Superior temporal gyrus (tissue), 1 donor: ENCODE data around the gene INSIG2.
"Not testable (repeated sequence)": the region's sequence is repeated elsewhere in the genome, so short reads cannot be mapped to it uniquely, and the experiment has no call there.

Experiments
- DNase-seq: peaks from one replicate; pipeline ENCODE4 v3.0.0-alpha.2; 2016; ENCODE audit errors: extremely low spot score

INSIG2 gene

GRCh38 chr2:118059919-118060478 is 28.3 kb upstream of the INSIG2 start:
- DNase-seq: no peak

DNA sequence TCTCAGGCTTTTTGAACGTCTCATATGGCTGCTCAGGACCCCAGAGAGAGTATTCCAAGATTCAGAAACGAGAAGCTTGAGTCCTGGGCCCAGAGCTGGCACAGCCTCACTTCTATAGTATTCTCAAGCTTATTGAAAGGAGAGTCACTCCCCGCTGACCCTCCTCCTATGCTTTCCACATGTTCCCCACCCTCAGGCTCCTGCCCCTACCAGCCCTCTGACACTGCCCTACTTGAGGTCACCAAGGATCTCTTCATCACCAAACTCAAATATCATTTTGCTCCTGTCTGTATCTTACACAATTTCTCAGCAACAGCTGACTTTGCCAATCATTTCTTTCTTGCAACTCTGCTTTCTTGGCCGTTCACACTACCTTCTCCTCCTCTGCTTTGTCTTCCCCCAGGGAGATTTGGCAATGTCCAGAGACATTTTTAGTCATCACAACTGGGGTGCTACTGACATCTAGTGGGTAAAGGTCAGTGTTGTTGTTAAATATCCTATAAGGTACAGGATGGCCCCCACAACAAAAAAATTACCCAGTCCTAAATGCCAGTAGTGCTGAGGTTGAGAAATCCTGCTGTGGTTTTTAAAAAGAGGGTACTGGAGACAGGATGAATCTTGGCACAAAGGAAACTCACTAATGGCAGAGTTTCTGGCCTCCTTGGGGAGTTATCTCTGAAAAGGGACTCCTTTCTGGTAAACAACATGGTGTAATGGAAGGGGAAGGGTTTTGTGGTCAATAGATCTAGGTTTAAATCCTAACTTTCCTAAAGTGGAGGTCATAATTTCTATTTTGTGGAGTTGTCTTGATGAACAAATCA is 26.9 kb upstream of the INSIG2 start:
- peak; percentile 33 for DNase-seq

- DNase-seq: no peak
Measured at GRCh38 chr2:118062048-118062447, 26.2 kb upstream of the INSIG2 start.

DNA sequence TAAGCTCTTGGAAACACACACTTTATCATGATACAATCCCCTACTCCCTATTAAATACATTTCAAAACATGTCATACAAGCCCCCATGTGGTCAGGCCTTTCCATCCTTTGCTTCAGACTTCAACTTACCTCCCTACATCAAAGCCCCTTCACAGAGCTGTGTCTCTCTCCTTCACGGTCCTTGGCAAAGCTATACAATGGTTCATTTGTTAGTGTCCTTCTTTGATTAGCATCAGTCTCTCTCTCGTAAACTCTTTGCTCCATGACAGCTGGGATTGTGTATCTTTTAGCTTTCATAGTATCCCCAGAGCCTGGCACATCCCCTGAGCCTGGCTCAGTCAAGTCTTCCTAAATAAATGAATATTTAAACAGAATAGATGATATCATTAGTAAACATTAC is 25.6 kb upstream of the INSIG2 start:
- no peak for DNase-seq

DNA sequence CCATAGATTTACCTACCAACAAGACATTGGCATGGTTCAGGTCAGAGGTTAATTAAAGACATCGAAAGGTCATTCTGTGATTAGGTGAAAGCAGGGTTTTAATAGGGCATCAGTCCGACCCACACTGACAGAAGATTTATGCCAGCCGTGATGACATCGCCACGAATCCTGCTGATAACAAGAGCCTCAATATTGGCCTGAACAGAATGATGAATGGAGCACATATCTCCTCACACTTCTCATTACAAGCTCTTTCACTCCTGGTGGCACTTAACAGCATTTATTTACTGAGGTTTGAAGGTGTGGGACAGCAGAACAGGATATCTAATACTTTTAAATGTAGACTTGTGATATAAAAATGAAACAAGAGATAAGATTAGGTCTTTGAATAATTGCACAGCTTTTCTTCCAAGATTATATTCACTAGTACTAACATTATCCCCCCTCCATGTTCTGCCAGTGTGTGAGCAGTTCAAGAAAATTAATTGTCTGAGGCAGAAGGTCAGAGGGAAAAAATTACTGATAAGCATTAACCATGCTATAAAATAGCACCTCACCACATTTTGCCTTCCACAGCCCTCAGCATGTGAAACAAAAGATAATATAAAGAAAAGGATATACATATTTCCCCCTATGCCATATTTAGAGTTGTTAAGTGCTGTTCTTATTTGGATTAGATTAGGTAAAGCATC is 23.1 kb upstream of the INSIG2 start:
- DNase-seq: no peak

DNA sequence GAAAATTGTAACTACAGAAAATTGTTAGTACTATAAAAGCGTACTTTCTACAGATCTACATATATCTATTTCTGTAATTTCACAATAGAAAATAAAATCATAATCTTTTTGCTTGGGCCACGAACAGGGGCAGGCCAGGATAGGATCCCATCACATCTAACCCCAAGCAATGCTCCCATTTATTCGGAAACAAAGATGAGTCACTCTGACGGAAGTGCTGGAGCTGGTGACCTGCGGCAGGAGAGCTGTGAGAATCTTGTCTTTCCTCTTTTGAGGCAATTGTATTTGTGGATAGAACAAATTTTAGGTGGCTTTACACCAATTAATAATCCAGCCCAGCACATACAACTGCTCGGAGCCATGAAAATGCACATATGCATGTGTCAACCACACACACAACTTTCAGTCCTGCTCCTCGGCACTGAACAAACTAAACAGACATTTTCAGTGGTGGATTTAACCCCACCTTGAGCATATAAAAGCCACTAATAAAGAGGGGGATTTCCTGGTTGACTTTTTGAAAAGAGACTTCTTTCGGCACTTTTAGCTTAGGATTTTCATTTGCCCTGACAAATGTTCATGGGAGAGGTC is 22.3 kb upstream of the INSIG2 start:
- no peak for DNase-seq

- no peak for DNase-seq
Measured at GRCh38 chr2:118077636-118078247, 10.5 kb upstream of the INSIG2 start.

- no peak for DNase-seq
Measured at GRCh38 chr2:118078734-118079133, 9.5 kb upstream of the INSIG2 start.

DNA sequence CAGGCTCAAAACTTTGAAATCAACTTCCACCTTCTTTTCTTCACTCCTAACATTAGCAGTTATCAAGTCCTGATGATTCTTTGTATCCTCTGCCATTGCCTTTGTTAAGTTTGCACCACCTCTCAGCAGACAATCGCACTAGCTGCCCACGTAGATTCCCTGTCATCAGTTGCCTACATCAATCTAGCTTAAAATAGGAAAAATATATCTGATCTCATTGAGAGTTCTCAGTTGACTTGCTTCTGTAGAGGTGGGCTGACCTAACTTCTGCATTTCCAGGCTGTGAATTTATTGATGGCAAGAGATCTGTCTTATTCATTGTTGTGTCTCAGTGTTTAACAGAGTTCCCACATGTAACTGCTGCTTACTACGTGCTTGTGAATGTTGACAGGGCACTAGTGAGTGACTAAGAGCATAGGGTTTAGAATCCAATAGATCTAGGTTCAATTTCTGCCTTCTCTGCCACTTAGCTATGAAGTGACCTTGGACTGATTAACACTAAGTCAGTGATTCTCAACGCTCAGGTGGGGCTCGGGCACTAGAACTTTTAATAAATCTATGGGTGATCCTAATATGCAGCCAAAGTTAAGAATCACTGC is 3.7 kb upstream of the INSIG2 start:
- DNase-seq: no peak

GRCh38 chr2:118085173-118086023 is 2.9 kb upstream of the INSIG2 start:
- DNase-seq: no peak

GRCh38 chr2:118086024-118086633 is 2.1 kb upstream of the INSIG2 start:
- DNase-seq: no peak

- DNase-seq: no peak
Measured at GRCh38 chr2:118089139-118089800, 999 bp downstream of the INSIG2 start.

DNA sequence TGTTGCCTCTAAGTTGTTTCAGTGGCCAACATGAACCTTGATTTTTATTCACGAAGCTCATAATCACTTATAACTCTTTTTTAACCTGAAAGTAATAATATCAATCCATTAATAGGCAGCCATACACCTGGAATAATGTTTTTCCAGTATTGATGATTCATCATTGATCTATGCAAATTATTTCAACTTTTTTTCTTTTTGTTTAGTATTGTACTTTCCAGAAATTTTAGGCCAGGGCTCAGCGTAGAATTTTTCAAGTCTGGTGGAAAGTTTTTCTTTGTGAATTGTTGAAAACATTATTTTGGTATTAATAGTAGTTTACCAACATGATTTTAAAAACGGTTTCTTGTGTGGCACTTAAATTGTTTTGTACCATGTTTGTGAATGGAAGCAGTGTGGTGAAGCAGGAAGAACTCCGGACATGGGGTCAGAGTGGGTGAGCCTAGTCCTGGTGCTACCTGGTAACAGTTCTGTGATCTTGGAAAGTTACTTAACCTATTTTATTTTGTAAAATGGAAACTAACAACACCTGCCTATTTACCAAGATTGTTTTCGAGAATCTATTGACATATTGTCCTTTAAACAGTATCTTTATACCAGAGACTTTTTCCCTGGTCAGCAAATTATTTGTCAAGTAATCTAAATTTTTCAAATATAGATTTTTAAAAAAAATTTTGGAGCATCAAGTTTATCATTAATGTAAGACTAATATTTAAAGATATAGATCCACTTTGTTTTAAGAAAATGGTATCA is 2.3 kb downstream of the INSIG2 start:
- DNase-seq: no peak

DNA sequence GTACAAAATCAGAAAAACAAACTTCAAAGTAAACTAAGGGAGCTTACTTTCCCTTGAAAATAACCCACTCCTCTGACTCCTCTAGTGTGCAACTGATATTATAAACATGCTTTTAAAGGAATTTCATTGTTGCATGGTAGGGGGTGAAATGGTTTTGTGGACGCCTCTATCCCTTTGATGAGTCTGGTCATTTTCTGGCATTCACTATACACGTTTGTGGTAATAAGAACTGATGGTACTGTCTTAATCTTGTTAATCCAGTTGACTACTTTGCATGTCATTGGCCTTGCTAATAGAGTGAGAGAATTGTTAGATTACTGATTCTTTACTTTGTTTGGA is 2.8 kb downstream of the INSIG2 start:
- no peak for DNase-seq

GRCh38 chr2:118091631-118092030 is 3.4 kb downstream of the INSIG2 start:
- no peak for DNase-seq

- DNase-seq: not testable (repeated sequence)
Measured at GRCh38 chr2:118094102-118094501, 5.8 kb downstream of the INSIG2 start.

DNA sequence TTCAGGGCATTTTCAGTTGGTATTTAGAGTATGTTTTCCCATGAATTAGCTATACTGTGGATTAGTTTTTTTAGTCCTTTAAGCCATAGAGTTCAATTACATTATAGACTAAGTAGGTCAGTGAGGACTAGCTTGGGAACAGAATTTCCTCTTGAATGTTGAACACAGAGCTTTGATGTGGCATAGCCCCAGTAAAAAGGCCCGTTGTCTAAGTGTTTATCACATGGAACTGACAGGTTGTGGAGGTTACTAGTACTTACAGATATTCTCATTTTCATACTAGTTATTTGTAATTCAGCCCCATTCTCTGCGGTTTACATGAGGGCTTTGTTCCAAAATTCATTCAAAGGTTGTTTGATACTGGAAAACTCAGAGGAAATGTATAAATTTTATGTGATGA is 6.2 kb downstream of the INSIG2 start:
- DNase-seq: no peak

DNA sequence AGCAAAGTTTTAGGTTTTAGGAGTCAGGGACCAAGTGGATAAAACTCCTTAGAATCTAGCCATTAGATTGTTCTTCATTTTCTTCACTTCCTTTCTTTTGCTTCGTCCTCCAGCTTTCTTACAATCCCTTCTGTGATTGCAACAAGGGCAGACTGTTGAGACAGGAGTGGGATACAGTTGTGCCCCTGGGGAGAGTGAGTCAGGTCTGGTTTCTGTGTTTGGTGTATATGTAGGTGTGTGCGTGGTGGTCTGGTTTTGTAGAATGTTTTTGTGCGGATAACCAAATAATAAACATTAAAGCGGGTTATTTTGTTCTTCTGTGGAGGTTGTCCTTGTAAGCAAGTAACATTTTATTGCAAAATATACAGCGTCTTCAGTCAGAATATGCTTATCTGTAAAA is 7.3 kb downstream of the INSIG2 start:
- no peak for DNase-seq

- DNase-seq: no peak
Measured at GRCh38 chr2:118097657-118098056, 9.4 kb downstream of the INSIG2 start.
